K562 (cell line): ENCODE data around the gene SULT2B1. TPM values are rescaled to one million over a fixed set of nuclear protein-coding genes. Genes with fewer than 3 reads are reported as not detected.

Experiments
- BCOR ChIP-seq: fragments of 450-650 bp; IDR thresholded peaks from 2 replicates; pipeline ENCODE4 v1.6.1; 2016
- C11orf30 ChIP-seq: fragments of 450-650 bp; IDR thresholded peaks from 2 replicates; pipeline ENCODE4 v1.6.1; 2016; ENCODE audit warnings: low read depth, mild to moderate bottlenecking
- ETV1 ChIP-seq: fragments of 450-650 bp; conservative IDR thresholded peaks from 2 replicates; pipeline ENCODE4 v1.6.1; 2016; ENCODE audit warnings: missing genetic modification characterization, control low read depth, low read depth, missing compliant biosample characterization
- HMG20B ChIP-seq: fragments of 250-450 bp; sonication (Bioruptor Pico); IDR thresholded peaks from 2 replicates; pipeline ENCODE4 v1.5.0; 2021; ENCODE audit warnings: mild to moderate bottlenecking
- PHB2 ChIP-seq: fragments of 450-650 bp; IDR thresholded peaks from 2 replicates; pipeline ENCODE4 v1.6.1; 2017; ENCODE audit warnings: low read depth
- YY1 ChIP-seq, 3 experiments: IDR thresholded peaks; 2 replicates each; pipeline ENCODE4 v1.6.1; 2011; ENCODE audit warnings: low read length in 2 of 3, mild to moderate bottlenecking in 2 of 3, moderate library complexity in 2 of 3, borderline replicate concordance in 1 of 3, control low read depth in 1 of 3, low read depth in 1 of 3; ENCODE audit not compliant: insufficient read depth in 3 of 3, insufficient replicate concordance in 2 of 3, control insufficient read depth in 1 of 3, insufficient read length in 1 of 3; ENCODE audit errors: extremely low read depth in 1 of 3
- ZBTB7A ChIP-seq: IDR thresholded peaks from 2 replicates; pipeline ENCODE4 v1.6.1; 2011; ENCODE audit warnings: low read depth, mild to moderate bottlenecking, low read length, moderate library complexity, borderline replicate concordance; ENCODE audit not compliant: control insufficient read depth
- polyA plus RNA-seq, 8 experiments: library from polyadenylated mRNA; depleted of rRNA in 4 of 8; stranded (reverse) in 5 of 8; unstranded in 3 of 8; fragments of >200 nt; fragmentation: Nextera tagmentation in 2 of 8; fragmentation: Illumina TruSeq in 1 of 8; extraction: Ambion mirVana in 2 of 8; extraction: Trizol in 1 of 8; gene quantifications; 2 replicates each; pipeline versions ENCODE4 v1.2.1 to v1.2.3, GENCODE V29; 2011 to 2014; ENCODE audit warnings: inconsistent platforms in 1 of 8, missing spikeins in 1 of 8
- total RNA-seq, 7 experiments: library from RNA; depleted of rRNA in 6 of 7; stranded (reverse); fragments of >200 nt in 6 of 7; fragmentation: Illumina TruSeq in 2 of 7; extraction: Trizol in 2 of 7; gene quantifications; 2 replicates each; pipeline versions ENCODE4 v1.2.1 to v1.2.3, GENCODE V29; 2011 to 2021; ENCODE audit warnings: low replicate concordance in 1 of 7
- TF ChIP-seq, protein P1 (sequence below): sonication (generic); formaldehyde crosslinking; IDR thresholded peaks from 2 replicates; pipeline ENCODE4 v1.8.0; 2022; ENCODE audit warnings: mild to moderate bottlenecking, missing genetic modification reagents
- TF ChIP-seq, protein P2 (sequence below): sonication (generic); formaldehyde crosslinking; IDR thresholded peaks from 2 replicates; pipeline ENCODE4 v1.8.1; 2023; ENCODE audit warnings: mild to moderate bottlenecking, missing genetic modification reagents

SULT2B1 gene
- total and polyA plus RNA-seq, 9 of the 15 experiments (the other 6 are each of a cell fraction or from before 2014, with no cell fraction given), result 0.09 to 0.62 (median 0.22) TPM; not detected in 2

DNA sequence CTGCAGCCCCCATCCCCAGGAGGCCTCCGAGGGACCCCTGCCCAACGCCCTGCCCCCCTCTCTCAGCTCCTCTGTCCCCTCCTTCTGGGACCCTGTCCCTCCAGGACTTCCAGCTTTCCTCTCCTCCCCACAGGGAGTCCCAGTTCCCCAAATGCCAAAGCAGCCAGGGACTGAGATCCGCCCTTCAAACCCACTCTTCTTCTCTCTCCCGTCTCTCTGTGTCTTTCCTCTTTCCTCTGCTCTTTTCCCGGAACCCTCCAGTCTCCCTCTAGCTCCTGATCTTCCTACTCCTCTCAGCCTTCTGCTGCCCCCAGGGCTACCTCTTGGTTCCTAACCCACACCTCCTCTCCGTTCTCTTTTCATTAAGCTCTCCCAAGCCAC, 93.6 kb downstream of the SULT2B1 start (continued):
- TF ChIP-seq, protein P1, sequence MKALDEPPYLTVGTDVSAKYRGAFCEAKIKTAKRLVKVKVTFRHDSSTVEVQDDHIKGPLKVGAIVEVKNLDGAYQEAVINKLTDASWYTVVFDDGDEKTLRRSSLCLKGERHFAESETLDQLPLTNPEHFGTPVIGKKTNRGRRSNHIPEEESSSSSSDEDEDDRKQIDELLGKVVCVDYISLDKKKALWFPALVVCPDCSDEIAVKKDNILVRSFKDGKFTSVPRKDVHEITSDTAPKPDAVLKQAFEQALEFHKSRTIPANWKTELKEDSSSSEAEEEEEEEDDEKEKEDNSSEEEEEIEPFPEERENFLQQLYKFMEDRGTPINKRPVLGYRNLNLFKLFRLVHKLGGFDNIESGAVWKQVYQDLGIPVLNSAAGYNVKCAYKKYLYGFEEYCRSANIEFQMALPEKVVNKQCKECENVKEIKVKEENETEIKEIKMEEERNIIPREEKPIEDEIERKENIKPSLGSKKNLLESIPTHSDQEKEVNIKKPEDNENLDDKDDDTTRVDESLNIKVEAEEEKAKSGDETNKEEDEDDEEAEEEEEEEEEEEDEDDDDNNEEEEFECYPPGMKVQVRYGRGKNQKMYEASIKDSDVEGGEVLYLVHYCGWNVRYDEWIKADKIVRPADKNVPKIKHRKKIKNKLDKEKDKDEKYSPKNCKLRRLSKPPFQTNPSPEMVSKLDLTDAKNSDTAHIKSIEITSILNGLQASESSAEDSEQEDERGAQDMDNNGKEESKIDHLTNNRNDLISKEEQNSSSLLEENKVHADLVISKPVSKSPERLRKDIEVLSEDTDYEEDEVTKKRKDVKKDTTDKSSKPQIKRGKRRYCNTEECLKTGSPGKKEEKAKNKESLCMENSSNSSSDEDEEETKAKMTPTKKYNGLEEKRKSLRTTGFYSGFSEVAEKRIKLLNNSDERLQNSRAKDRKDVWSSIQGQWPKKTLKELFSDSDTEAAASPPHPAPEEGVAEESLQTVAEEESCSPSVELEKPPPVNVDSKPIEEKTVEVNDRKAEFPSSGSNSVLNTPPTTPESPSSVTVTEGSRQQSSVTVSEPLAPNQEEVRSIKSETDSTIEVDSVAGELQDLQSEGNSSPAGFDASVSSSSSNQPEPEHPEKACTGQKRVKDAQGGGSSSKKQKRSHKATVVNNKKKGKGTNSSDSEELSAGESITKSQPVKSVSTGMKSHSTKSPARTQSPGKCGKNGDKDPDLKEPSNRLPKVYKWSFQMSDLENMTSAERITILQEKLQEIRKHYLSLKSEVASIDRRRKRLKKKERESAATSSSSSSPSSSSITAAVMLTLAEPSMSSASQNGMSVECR, result no peak
- TF ChIP-seq ZBTB7A, result 0 out of 2 replicates have a peak, but pooled peaks have one; percentile 83
- TF ChIP-seq YY1 (IDR thresholded peaks at IDR 0.05; ENCODE audit: borderline replicate concordance in 1 of 3, control insufficient read depth in 1 of 3, extremely low read depth in 1 of 3, insufficient read depth in 3 of 3, insufficient read length in 1 of 3, insufficient replicate concordance in 2 of 3, low read depth in 1 of 3, low read length in 2 of 3), result no peak
- no peak for TF ChIP-seq C11orf30
- TF ChIP-seq BCOR, result 0 out of 2 replicates have a peak, but pooled peaks have one; percentile 36
- no peak for TF ChIP-seq HMG20B
- TF ChIP-seq ETV1, result no peak
- TF ChIP-seq, protein P2, sequence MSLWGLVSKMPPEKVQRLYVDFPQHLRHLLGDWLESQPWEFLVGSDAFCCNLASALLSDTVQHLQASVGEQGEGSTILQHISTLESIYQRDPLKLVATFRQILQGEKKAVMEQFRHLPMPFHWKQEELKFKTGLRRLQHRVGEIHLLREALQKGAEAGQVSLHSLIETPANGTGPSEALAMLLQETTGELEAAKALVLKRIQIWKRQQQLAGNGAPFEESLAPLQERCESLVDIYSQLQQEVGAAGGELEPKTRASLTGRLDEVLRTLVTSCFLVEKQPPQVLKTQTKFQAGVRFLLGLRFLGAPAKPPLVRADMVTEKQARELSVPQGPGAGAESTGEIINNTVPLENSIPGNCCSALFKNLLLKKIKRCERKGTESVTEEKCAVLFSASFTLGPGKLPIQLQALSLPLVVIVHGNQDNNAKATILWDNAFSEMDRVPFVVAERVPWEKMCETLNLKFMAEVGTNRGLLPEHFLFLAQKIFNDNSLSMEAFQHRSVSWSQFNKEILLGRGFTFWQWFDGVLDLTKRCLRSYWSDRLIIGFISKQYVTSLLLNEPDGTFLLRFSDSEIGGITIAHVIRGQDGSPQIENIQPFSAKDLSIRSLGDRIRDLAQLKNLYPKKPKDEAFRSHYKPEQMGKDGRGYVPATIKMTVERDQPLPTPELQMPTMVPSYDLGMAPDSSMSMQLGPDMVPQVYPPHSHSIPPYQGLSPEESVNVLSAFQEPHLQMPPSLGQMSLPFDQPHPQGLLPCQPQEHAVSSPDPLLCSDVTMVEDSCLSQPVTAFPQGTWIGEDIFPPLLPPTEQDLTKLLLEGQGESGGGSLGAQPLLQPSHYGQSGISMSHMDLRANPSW (CRISPR knock-in tag), result no peak
- TF ChIP-seq PHB2, result peak; percentile 64; the same call in 1 of the 2 replicates
- TF ChIP-seq, all 486 proteins: peak for 10
